NT2/D1 (cell line): ENCODE measurements around the gene ACTR1A.

Source experiments
- DNase-seq: peaks from one replicate; pipeline ENCODE4 v3.0.0-alpha.2; 2011; ENCODE audit warnings: low read depth, low spot score
- H3K27me3 ChIP-seq: 2 replicates; pipeline ENCODE4 v1.6.0; 2011; ENCODE audit warnings: mild to moderate bottlenecking; ENCODE audit not compliant: insufficient read length, insufficient read depth
- H3K36me3 ChIP-seq: 2 replicates; pipeline ENCODE4 v1.6.1; 2011; ENCODE audit warnings: mild to moderate bottlenecking, low read length, mixed read lengths; ENCODE audit not compliant: insufficient read depth, insufficient read length
- H3K4me1 ChIP-seq: 2 replicates; pipeline ENCODE4 v1.5.1; 2011; ENCODE audit not compliant: insufficient read depth, insufficient read length
- H3K4me3 ChIP-seq: 2 replicates; pipeline ENCODE4 v1.5.1; 2011; ENCODE audit warnings: low read depth; ENCODE audit not compliant: insufficient read length
- H3K9ac ChIP-seq: 2 replicates; pipeline ENCODE4 v1.6.0; 2011; ENCODE audit warnings: low read depth; ENCODE audit not compliant: insufficient read length
- H3K9me3 ChIP-seq: 2 replicates; pipeline ENCODE4 v1.5.1; 2011; ENCODE audit warnings: mild to moderate bottlenecking, low read length; ENCODE audit not compliant: insufficient read depth
- SUZ12 ChIP-seq: IDR thresholded peaks from 2 replicates; pipeline ENCODE4 v1.6.1; 2011; ENCODE audit not compliant: insufficient read length, insufficient read depth; ENCODE audit errors: extremely low read depth
- YY1 ChIP-seq: IDR thresholded peaks from 2 replicates; pipeline ENCODE4 v1.6.1; 2011; ENCODE audit not compliant: insufficient read length, insufficient read depth
- ZNF274 ChIP-seq: IDR thresholded peaks from 2 replicates; pipeline ENCODE4 v1.6.1; 2011; ENCODE audit warnings: mild to moderate bottlenecking, low read depth, low read length

ACTR1A gene

GRCh38 chr10:102524746-102525145, 22.2 kb upstream of the ACTR1A start:
- Histone ChIP-seq H3K4me1 (no peaks in the 10 kb centered on the region), H3K27me3 (no peaks in the 10 kb centered on the region), H3K4me3 (no peak overlapping the region), H3K36me3 (peaks cover 11% of the 10 kb centered on the region), H3K9ac (no peak overlapping the region), H3K9me3 (no peaks in the 10 kb centered on the region)
- no peak for DNase-seq
- no peak for TF ChIP-seq ZNF274
- no peak for TF ChIP-seq YY1
- no peak for TF ChIP-seq SUZ12

GRCh38 chr10:102523250-102524029, 20.9 kb upstream of the ACTR1A start:
- DNase-seq, result no peak
- peaks cover 11% of the 10 kb centered on the region for H3K36me3 ChIP-seq
- no peaks in the 10 kb centered on the region for H3K4me1 ChIP-seq
- H3K9ac ChIP-seq, result no peak overlapping the region
- no peak overlapping the region for H3K4me3 ChIP-seq
- no peaks in the 10 kb centered on the region for H3K27me3 ChIP-seq
- TF ChIP-seq YY1, result no peak
- TF ChIP-seq ZNF274, result no peak
- no peak for TF ChIP-seq SUZ12
- no peaks in the 10 kb centered on the region for H3K9me3 ChIP-seq

GRCh38 chr10:102522874-102523249, 20.4 kb upstream of the ACTR1A start:
- no peak for TF ChIP-seq YY1
- TF ChIP-seq SUZ12, result no peak
- no peak for TF ChIP-seq ZNF274
- Histone ChIP-seq H3K4me1 (no peaks in the 10 kb centered on the region), H3K36me3 (peaks cover 11% of the 10 kb centered on the region), H3K9me3 (no peaks in the 10 kb centered on the region), H3K9ac (no peak overlapping the region), H3K27me3 (no peaks in the 10 kb centered on the region), H3K4me3 (no peak overlapping the region)
- DNase-seq, result no peak

GRCh38 chr10:102519246-102519825, 16.8 kb upstream of the ACTR1A start:
- TF ChIP-seq YY1 (no peak), ZNF274 (no peak), SUZ12 (no peak)
- Histone ChIP-seq H3K4me3 (no peak overlapping the region), H3K9ac (no peak overlapping the region), H3K9me3 (no peaks in the 10 kb centered on the region), H3K27me3 (no peaks in the 10 kb centered on the region), H3K36me3 (peaks cover 9% of the 10 kb centered on the region), H3K4me1 (peaks cover 3% of the 10 kb centered on the region)
- DNase-seq, result no peak

GRCh38 chr10:102517553-102517952, 15.0 kb upstream of the ACTR1A start:
- DNase-seq, result no peak
- Histone ChIP-seq H3K9ac (no peak overlapping the region), H3K27me3 (no peaks in the 10 kb centered on the region), H3K4me1 (peaks cover 3% of the 10 kb centered on the region), H3K4me3 (no peak overlapping the region), H3K36me3 (peaks cover 19% of the 10 kb centered on the region), H3K9me3 (no peaks in the 10 kb centered on the region)
- TF ChIP-seq YY1 (no peak), SUZ12 (no peak), ZNF274 (no peak)

- Histone ChIP-seq H3K36me3 (peaks cover 29% of the 10 kb centered on the region), H3K4me3 (no peak overlapping the region)
- TF ChIP-seq ZNF274, result no peak
- no peak for TF ChIP-seq SUZ12
- no peak for TF ChIP-seq YY1
These were observed 13.2 kb upstream of the ACTR1A start for GRCh38 chr10:102515724-102516123.

GRCh38 chr10:102514487-102515311, 12.2 kb upstream of the ACTR1A start:
- DNase-seq, result no peak
- no peaks in the 10 kb centered on the region for H3K27me3 ChIP-seq
- no peak overlapping the region for H3K9ac ChIP-seq
- peaks cover 32% of the 10 kb centered on the region for H3K36me3 ChIP-seq
- TF ChIP-seq ZNF274 (no peak), YY1 (no peak), SUZ12 (no peak)
- H3K4me1 ChIP-seq, result peaks cover 3% of the 10 kb centered on the region
- no peaks in the 10 kb centered on the region for H3K9me3 ChIP-seq
- no peak overlapping the region for H3K4me3 ChIP-seq

More at GRCh38 chr10:102515724-102516123, 13.2 kb upstream of the ACTR1A start:
- H3K27me3 ChIP-seq, result no peaks in the 10 kb centered on the region
- H3K9me3 ChIP-seq, result no peaks in the 10 kb centered on the region
- DNase-seq, result no peak
- H3K4me1 ChIP-seq, result peaks cover 3% of the 10 kb centered on the region
- H3K9ac ChIP-seq, result no peak overlapping the region
